NCI-H2227 treated with DMSO at 0.1 percent for 48 hours (cell line): ENCODE data around the gene RBM11.
"Not testable (repeated sequence)": the region's sequence is repeated elsewhere in the genome, so short reads cannot be mapped to it uniquely, and the experiment has no call there.

Source experiments
- DNase-seq: peaks from one replicate; lab custom pipeline; 2025; lab: John Stamatoyannopoulos, UW

The RBM11 gene

GRCh38 chr21:14215971-14216641 lies at the start of gene RBM11:
Gene RBM11, plus strand, starts transcription at chr21:14216157. Its CDS starts 30 bp downstream, at chr21:14216187.
- peak; percentile 49 for DNase-seq

- not testable (repeated sequence) for DNase-seq
Measured at GRCh38 chr21:14166463-14167223, 49.3 kb upstream of the RBM11 start.

GRCh38 chr21:14206222-14206621 lies 9.7 kb upstream of the RBM11 start:
- DNase-seq, result no peak

- no peak for DNase-seq
Measured at GRCh38 chr21:14210738-14211137, 5.2 kb upstream of the RBM11 start, which contains the start of gene LIPI. Gene LIPI, minus strand, starts transcription at chr21:14210955. Its CDS starts 110 bp downstream, at chr21:14210845.

- DNase-seq, result no peak
Measured at GRCh38 chr21:14213164-14213563, 2.8 kb upstream of the RBM11 start.

GRCh38 chr21:14223365-14223764 lies 7.4 kb downstream of the RBM11 start:
- DNase-seq, result no peak

GRCh38 chr21:14229399-14229798 lies 13.4 kb downstream of the RBM11 start:
- no peak for DNase-seq

- no peak for DNase-seq
Measured at GRCh38 chr21:14235101-14235500, 19.1 kb downstream of the RBM11 start.

- no peak for DNase-seq
Measured at GRCh38 chr21:14236180-14236579, 20.2 kb downstream of the RBM11 start.

GRCh38 chr21:14239281-14239680 lies 23.3 kb downstream of the RBM11 start:
- DNase-seq, result no peak

GRCh38 chr21:14241297-14241696 lies 25.3 kb downstream of the RBM11 start:
- DNase-seq, result no peak

GRCh38 chr21:14243461-14243860 lies 27.5 kb downstream of the RBM11 start:
- no peak for DNase-seq

- no peak for DNase-seq
Measured at GRCh38 chr21:14243874-14244273, 27.9 kb downstream of the RBM11 start.

GRCh38 chr21:14244911-14245310 lies 29.0 kb downstream of the RBM11 start:
- no peak for DNase-seq

GRCh38 chr21:14245711-14246110 lies 29.8 kb downstream of the RBM11 start:
- DNase-seq, result no peak

GRCh38 chr21:14251336-14251735 lies 35.4 kb downstream of the RBM11 start:
- no peak for DNase-seq

- DNase-seq, result peak; percentile 5
Measured at GRCh38 chr21:14259747-14260146, 43.8 kb downstream of the RBM11 start.

GRCh38 chr21:14260174-14260764 lies 44.3 kb downstream of the RBM11 start:
- DNase-seq, result no peak

GRCh38 chr21:14262039-14262438 lies 46.1 kb downstream of the RBM11 start:
- DNase-seq, result no peak

- DNase-seq, result no peak
Measured at GRCh38 chr21:14263879-14264278, 47.9 kb downstream of the RBM11 start.

GRCh38 chr21:14265023-14265422 lies 49.1 kb downstream of the RBM11 start:
- no peak for DNase-seq

- DNase-seq, result no peak
Measured at GRCh38 chr21:14267076-14267475, 51.1 kb downstream of the RBM11 start.

- no peak for DNase-seq
Measured at GRCh38 chr21:14270631-14271030, 54.7 kb downstream of the RBM11 start.
